Right ventricle myocardium superior (tissue), 1 donor: ENCODE measurements around the gene ETNK2. TPM values are rescaled to one million over a fixed set of nuclear protein-coding genes. Genes with fewer than 3 reads are reported as not detected.
"Not testable (repeated sequence)": the region's sequence is repeated elsewhere in the genome, so short reads cannot be mapped to it uniquely, and the experiment has no call there.

Experiments
- ATAC-seq: fragments of 200-7000 bp; cut with Tn5 transposase; one replicate; pipeline ENCODE4 v1.9.1; 2020; ENCODE audit warnings: mild to moderate bottlenecking; ENCODE audit not compliant: poor library complexity
- DNase-seq: peaks from one replicate; pipeline ENCODE4 v3.0.0-alpha.2; 2020
- intact Hi-C: fragments of 100-400 bp; cut with DNase I; formaldehyde crosslinking; loops from one replicate; pipeline ENCODE4 v1.11.2; 2022
- total RNA-seq: library from RNA; stranded (reverse); fragmentation: NEBNext Ultra II Directional; extraction: Animal tissue kit (Norgen Biotek cat#: 25700); gene quantifications from one replicate; pipeline ENCODE4 v1.2.1, GENCODE V29; 2021
- donor health status: DM: no; HTN: yes; CAD: no; lungs with severe emphysema.

ETNK2 gene
- total RNA-seq, 1 donor from 2014 or later, result 5.2 TPM

DNA sequence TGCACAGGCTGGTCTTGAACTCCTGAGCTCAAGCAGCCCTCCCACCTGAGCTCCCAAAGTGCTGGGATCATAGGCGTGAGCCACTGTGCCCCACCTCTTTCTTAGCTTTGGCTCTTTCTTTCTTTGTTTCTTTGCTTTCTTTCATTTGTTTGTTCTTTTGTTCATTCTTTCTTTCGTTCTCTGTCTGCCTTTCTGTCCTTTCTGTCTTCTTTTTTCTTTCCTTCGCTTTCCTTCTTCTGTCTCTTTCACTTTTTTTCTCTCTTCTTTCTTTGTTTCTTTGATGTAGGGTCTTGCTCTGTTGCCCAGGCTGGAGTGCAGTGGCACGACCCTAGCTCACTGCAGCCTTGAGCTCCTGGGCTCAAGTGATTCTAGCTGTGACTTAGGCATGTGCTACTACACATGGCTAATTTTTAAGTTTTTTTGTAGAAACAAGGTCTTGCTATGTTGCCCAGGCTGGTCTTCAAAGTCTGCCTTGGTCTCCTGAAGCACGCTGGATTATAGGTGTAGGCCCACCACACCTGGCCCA, 60.0 kb downstream of the ETNK2 start:
- ATAC-seq (no peak), DNase-seq (no peak)
- intact Hi-C loops, result no loop called here

DNA sequence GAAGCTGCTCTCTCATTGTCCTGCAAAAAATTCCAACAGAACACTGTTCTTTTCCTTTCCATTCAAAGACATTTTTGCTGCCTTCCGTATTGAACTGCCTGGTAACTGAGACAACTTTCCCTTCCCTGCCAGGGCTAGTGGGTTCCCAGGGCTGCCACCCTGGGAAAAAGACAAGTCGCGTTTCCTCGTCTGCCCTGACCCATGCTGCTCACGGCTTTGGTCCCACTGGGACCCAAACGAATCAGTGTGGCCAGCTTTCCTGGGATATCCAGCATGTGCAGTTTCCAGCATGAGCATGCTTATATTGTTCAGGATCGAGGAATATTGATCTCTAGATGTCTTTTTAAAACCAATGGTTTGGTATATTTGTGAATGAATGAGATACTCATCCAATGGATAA, 60.8 kb downstream of the ETNK2 start:
- ATAC-seq, result no peak
- intact Hi-C loops, result no loop called here

DNA sequence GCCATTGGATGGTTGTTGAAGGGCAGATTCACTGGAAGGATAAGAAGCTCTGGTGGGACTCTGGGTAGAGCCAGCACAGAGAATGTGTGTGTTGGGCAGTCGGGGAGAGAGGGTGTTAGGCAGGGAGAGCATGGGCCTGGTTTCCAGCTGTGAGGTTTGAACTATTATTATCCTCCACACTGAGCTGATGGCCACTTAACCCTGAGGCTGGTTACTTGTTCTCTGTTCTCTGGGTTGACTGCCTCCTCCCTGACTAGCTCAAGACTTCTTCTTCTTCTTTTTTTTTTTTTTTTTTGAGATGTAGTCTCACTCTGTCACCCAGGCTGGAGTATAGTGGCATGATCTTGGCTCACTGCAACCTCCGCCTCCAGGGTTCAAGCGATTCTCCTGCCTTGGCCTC, 61.7 kb downstream of the ETNK2 start:
- ATAC-seq, intact Hi-C loops, DNase-seq: not testable (repeated sequence)

More for the DNA sequence above, 60.8 kb downstream of the ETNK2 start:
- no peak for DNase-seq

DNA sequence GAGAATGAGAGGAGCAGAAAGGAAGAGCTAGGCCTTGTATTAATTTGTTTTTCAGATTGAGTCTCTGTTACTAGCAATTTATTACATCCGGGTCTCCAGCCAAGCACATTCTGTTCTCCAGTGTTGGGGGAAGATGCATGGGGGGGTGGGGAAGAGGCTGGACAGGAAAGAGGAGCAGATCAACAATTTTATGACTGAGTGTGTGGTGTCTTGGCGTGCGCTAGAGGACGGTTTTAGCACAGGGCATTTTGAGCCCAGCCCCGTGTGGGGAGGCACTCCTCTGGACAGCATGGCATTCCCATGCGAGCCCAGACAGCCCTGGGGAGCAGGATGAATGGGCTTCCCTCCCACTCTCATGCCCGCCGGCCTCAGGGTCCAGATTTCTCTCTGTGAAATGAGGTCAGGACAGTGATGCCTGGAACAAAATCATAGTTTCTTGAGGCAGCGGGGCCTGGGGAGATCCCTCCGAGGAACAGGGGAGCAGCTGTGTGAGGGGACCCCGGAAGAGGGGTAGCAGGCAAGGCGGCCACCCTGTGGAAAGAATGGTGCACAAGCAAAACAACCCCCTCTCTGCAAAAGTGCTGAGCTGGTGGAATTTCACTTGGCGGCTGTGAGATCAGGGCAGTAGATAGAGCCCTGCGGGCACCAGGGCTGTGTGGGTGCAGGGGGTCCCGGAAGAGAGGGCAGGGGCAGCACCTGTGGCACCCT, 62.6 kb downstream of the ETNK2 start:
- intact Hi-C loops, result no loop called here

DNA sequence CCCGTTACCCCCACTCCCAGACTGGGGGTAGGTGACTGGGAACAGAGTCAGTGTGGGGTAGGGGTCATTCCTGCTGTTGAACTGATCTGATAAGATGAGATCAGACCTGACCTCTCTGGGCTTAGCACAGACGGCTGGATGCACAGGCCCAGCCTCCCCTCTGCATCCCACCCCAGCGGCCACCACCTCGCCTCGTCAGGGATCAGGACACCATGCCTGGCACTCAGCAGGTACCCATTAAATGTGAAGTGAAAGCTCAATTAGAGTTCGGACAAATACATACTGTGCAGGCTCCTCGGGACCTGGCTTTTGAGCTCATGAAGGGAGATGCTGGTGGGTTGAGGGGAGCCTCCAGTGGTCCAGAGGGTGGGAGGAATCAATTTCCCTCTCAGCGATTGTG, 63.2 kb downstream of the ETNK2 start:
- intact Hi-C loops, result no loop called here
- ATAC-seq (no peak), DNase-seq (no peak)

More for the DNA sequence above, 62.6 kb downstream of the ETNK2 start:
- DNase-seq (no peak), ATAC-seq (peak; percentile 18)

DNA sequence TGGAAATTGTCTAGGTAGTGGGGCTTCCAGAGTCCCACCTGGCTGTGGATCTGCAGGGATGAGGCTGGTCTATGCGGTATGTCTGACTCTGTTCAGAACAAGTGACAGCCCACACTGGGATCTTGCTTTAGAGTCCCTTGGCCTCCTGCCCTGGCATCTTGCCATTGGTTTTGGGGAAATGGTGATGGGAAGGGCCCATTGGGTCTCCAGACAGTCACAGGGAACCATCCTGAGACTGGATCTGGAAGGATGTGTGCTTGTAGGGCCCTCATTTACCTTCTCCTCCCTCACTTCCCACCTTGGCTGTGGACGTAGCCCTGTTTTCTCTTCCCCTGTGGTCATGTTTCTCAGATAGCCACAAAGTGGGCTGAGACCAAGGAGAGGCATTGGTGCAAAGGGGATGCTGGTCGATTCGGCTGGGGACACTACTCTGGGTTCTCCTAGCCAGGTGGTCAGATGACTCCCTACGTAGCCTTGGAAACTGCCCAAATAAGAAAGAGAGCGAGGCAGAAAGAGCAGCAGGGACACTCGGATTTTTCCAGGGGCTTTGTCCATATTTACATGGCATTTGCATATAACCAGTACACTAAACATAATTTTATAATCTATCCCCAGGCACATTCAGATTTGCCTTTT, 63.8 kb downstream of the ETNK2 start:
- ATAC-seq, result no peak
- intact Hi-C loops, result no loop called here
- peak; percentile 67 for DNase-seq

DNA sequence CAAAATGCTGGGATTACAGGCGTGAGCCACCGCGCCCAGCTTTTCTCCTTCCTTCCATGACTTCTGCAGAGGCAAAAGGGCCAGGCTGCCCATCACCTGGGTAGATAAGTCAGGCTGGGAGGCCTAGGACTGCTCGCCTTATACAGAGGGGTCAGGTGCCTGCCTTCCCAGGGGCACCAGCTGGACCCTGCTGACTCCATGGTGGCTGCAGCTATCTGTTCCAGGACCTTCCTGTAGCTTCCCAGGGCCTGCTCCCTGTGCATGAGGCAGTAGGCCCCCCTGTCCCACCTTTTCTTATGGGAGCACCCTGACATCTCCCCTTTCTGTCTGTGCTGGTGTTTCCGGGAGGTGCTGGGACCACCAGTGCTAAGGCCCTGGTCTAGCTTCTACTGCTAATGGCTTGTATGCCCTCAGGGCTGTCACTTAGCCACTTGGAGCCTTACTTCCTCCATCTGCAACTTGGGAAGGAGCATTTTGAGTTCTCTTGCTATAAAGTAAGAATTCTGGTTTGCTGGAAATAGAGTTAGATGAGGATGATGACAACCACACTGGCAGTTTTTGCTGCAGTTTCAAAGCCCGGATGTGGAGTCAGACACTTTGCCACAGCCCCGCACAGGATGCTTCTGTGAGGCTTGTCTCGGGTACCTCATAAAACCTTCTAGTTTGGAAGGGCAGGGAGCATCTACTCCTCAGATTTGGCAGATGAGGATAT, 64.5 kb downstream of the ETNK2 start:
- ATAC-seq (no peak), DNase-seq (no peak)
- intact Hi-C loops, result no loop called here

DNA sequence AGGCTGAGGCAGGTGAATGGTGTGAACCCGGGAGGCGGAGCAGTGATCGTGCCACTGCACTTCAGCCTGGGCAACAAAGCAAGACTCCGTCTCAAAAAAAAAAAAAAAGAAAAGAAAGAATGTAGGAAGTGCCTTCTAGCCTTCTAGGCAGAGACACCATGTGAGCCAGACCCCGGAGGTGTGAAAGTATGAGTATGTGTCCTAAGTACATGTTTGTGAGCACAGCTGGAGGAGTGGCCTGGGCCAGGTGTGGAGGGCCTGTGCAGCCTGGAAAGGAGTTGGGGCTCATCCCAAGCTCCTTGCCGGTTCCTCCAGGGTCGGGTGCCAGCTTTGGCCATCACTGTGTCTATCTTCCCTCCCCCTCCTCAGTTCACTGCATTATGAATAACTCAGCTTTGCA, 66.0 kb downstream of the ETNK2 start:
- ATAC-seq, result no peak
- no peak for DNase-seq
- intact Hi-C loops, result no loop called here

DNA sequence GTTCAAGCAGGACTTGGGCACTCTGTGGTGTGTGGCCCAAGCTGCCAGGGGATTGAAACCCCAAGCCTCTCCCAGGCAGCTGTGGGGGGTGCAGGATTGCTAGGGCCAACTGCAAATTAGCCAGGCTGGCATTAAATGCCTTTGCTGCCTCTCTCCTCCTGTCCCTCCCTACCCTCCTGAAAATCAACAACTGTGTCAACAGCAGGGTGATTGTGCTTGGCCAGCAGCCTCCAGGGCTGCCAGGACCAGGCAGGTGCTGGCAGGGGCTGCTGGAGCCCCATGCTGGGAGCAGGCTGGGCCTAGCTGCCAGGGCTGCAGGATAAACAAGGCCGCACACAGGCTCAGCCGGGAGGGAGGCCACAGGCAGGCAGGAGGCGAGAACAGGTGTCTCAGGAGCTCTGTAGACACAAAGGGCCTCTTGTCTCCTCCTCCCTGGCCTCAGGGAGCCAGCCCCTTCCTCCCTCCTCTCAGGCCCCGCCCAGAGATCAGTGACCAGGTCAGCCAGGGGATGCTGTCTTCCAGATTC, 67.5 kb downstream of the ETNK2 start:
- peak; percentile 70 for ATAC-seq
- peak; percentile 55 for DNase-seq
- intact Hi-C loops, result no loop called here

DNA sequence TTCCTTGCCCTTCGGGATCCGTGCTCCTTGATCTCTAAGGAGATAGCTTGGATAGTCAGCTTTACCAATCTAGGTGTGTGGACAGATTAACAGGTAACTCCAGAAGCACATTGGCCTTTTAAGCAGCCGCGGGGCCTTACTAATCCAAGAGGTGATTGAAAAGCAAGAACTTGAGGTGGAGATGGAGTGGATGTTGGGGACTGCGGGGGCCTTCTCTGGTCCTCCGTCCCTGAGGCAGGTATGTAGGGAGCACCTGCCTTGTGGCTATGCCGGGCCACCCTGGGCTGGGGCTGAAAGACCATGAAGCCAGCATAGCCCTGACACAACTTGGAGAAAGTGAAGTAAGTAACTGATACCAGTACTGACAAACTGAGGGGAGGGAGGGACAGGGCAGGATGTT, 68.4 kb downstream of the ETNK2 start:
- DNase-seq (no peak), ATAC-seq (no peak)
- intact Hi-C loops, result no loop called here

DNA sequence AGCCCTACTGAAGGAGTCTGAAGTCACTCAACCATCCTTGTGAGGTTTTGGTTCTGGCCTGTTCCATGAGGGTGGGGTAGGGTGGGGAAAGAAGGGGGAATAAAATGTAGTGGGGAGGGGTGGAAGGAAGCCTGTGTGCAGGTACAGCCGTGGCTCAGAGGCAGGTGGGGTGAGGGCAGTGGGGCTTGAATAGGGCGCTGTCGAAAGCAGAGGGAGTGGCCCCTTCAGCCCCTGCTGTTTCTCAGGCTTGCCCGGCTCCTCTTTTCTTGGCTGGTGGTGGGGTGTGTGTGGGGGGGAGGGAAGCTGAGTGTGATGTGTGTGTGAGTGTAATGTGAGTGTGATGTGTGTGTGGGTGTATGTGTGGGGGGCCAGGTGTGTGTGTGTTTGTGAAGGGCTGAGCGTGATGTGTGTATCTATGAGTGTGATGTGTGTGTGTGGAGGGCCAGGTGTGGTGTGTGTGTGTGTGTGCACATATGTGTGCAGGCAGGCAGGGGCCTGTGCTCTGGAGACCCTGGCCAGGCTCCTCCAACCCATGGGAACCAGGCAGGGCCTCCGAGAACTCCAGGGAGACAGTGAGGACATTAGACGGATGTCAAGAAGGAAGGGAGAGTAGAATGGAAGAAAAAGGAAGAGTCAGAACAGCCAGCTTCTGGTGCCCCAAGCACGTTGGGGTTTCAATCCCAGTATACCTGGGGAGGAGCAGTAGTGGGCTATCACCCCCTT, 69.9 kb downstream of the ETNK2 start:
- intact Hi-C loops, result no loop called here
- ATAC-seq, result no peak

DNA sequence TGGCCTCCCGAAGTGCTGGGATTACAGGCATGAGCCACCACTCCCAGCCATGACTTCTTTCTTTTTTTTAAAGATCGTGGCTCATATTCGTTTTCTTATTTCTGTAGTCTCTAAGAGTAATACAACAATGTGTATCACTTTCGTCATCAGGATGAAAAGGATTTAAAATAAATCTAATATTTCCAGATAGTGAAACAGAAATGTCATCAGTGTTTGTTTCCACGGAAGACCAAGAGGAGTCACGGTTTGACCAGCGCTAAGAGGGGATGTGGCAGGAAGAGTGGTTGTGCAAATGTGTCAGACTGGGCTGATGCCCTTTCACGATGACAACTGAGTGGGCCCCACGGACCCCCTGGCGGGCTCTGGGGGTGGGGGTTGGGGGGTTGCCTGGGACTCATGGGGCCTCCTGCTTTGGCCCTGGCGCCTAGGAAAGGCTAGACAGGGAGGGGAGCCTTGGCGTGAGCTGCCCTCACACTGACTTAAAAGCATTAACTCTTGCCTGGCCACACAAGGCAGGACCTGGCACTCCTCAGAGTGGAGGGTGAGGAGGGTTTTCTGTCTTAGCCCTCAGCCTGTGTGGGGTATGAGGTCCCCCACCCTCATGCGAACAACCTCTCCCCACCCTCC, 70.6 kb downstream of the ETNK2 start:
- intact Hi-C loops, result no loop called here
- no peak for ATAC-seq
- DNase-seq, result no peak

More for the DNA sequence above, 69.9 kb downstream of the ETNK2 start:
- no peak for DNase-seq

Other genes with a start within 250 kb of the ETNK2 start
- gene SOX13, start 78.9 kb downstream of the ETNK2 start, total RNA-seq, result 12.4 TPM
- not detected for gene REN, start 14.3 kb upstream of the ETNK2 start, total RNA-seq
- gene KISS1, start 44.4 kb upstream of the ETNK2 start, total RNA-seq, result not detected
- not detected for gene GOLT1A, start 61.9 kb upstream of the ETNK2 start, total RNA-seq
- 20.0 TPM for gene PLEKHA6, start 207.9 kb upstream of the ETNK2 start, total RNA-seq